HepG2 (cell line): ENCODE measurements around the gene PEPD. TPM values are rescaled to one million over a fixed set of nuclear protein-coding genes. Genes with fewer than 3 reads are reported as not detected.
A peak's percentile ranks its signal among the peaks of the same experiment; 100 is the strongest.

ENCODE experiments used
- BHLHE40 ChIP-seq: IDR thresholded peaks from 2 replicates; pipeline ENCODE4 v1.6.1; 2011; ENCODE audit warnings: low read length, improper control_type of control experiment
- BRD4 ChIP-seq: sonication (generic); formaldehyde crosslinking; IDR thresholded peaks from 2 replicates; pipeline ENCODE4 v1.4.0; 2020; ENCODE audit warnings: missing genetic modification reagents
- CAMTA2 ChIP-seq: sonication (generic); formaldehyde crosslinking; IDR thresholded peaks from 2 replicates; pipeline ENCODE4 v1.4.0; 2020; ENCODE audit warnings: mild to moderate bottlenecking, missing genetic modification reagents, borderline replicate concordance
- CEBPB ChIP-seq: IDR thresholded peaks from 2 replicates; pipeline ENCODE4 v1.6.1; 2011; ENCODE audit warnings: low read depth, low read length, improper control_type of control experiment, borderline replicate concordance
- HHEX ChIP-seq: IDR thresholded peaks from 2 replicates; pipeline ENCODE4 v1.6.1; 2016; ENCODE audit warnings: control low read depth
- IKZF1 ChIP-seq: fragments of 450-650 bp; IDR thresholded peaks from 2 replicates; pipeline ENCODE4 v1.7.1; 2016
- JUN ChIP-seq: sonication (generic); formaldehyde crosslinking; IDR thresholded peaks from 2 replicates; pipeline ENCODE4 v1.4.0; 2020; ENCODE audit warnings: mild to moderate bottlenecking, missing genetic modification reagents
- MZF1 ChIP-seq: sonication (generic); formaldehyde crosslinking; IDR thresholded peaks from 2 replicates; pipeline ENCODE4 v1.8.1; 2023; ENCODE audit warnings: mild to moderate bottlenecking, missing genetic modification reagents, borderline replicate concordance
- POGZ ChIP-seq: sonication (generic); formaldehyde crosslinking; IDR thresholded peaks from 2 replicates; pipeline ENCODE4 v1.4.0; 2020; ENCODE audit warnings: mild to moderate bottlenecking, missing genetic modification reagents
- RARG ChIP-seq: sonication (generic); formaldehyde crosslinking; IDR thresholded peaks from 2 replicates; pipeline ENCODE4 v1.4.0; 2020; ENCODE audit warnings: low read depth, mild to moderate bottlenecking, missing genetic modification reagents
- RNF2 ChIP-seq: fragments of 450-650 bp; conservative IDR thresholded peaks from 2 replicates; pipeline ENCODE4 v1.6.1; 2016; ENCODE audit warnings: low read depth
- SIN3A ChIP-seq: IDR thresholded peaks from 2 replicates; pipeline ENCODE4 v1.6.1; 2011; ENCODE audit warnings: low read depth, mild to moderate bottlenecking, control low read depth, low read length, borderline replicate concordance
- SUZ12 ChIP-seq: fragments of 150-350 bp; IDR thresholded peaks from 2 replicates; pipeline ENCODE4 v1.6.1; 2014; ENCODE audit warnings: low read depth, low read length
- ZMAT3 ChIP-seq: sonication (generic); formaldehyde crosslinking; conservative IDR thresholded peaks from 2 replicates; pipeline ENCODE4 v1.7.0; 2021; ENCODE audit warnings: missing genetic modification reagents
- ZNF121 ChIP-seq: sonication (generic); formaldehyde crosslinking; IDR thresholded peaks from 2 replicates; pipeline ENCODE4 v1.5.0; 2020; ENCODE audit warnings: mild to moderate bottlenecking, missing genetic modification reagents
- ZNF160 ChIP-seq: sonication (generic); formaldehyde crosslinking; IDR thresholded peaks from 2 replicates; pipeline ENCODE4 v1.8.0; 2022; ENCODE audit warnings: mild to moderate bottlenecking, inconsistent platforms, missing genetic modification reagents
- ZNF484 ChIP-seq: sonication (generic); formaldehyde crosslinking; IDR thresholded peaks from 2 replicates; pipeline ENCODE4 v1.5.1; 2020; ENCODE audit warnings: mild to moderate bottlenecking, low read depth, missing genetic modification reagents, borderline replicate concordance
- ZNF644 ChIP-seq: IDR thresholded peaks from 2 replicates; pipeline ENCODE4 v1.6.1; 2016; ENCODE audit warnings: low read depth
- ZNF782 ChIP-seq: sonication (generic); formaldehyde crosslinking; IDR thresholded peaks from 2 replicates; pipeline ENCODE4 v1.4.0; 2020; ENCODE audit warnings: missing genetic modification reagents, mild to moderate bottlenecking, borderline replicate concordance
- ZNF792 ChIP-seq: IDR thresholded peaks from 2 replicates; pipeline ENCODE4 v1.6.1; 2016
- polyA plus RNA-seq, 8 experiments: library from polyadenylated mRNA; depleted of rRNA in 3 of 8; stranded (reverse) in 7 of 8; unstranded in 1 of 8; fragments of >200 nt; fragmentation: Illumina TruSeq in 4 of 8; extraction: Trizol in 4 of 8; gene quantifications; 2 replicates each; pipeline versions ENCODE4 v1.2.1 to v1.2.3, GENCODE V29; 2011 to 2016; ENCODE audit warnings: low read depth in 4 of 8, missing spikeins in 1 of 8, mixed read lengths in 1 of 8; ENCODE audit not compliant: insufficient read depth in 1 of 8
- total RNA-seq, 5 experiments: library from RNA; depleted of rRNA; stranded (reverse); fragments of >200 nt; fragmentation: Illumina TruSeq; extraction: Trizol; gene quantifications; 2 replicates each; pipeline ENCODE4 v1.2.3, GENCODE V29; 2016; ENCODE audit warnings: low read depth in 1 of 5
- TF ChIP-seq, protein P1 (sequence below): IDR thresholded peaks from 2 replicates; pipeline ENCODE4 v1.6.1; 2016; ENCODE audit warnings: low read depth, control low read depth
- TF ChIP-seq, protein P2 (sequence below): sonication (generic); formaldehyde crosslinking; IDR thresholded peaks from 2 replicates; pipeline ENCODE4 v1.8.1; 2023; ENCODE audit warnings: mild to moderate bottlenecking, moderate library complexity, missing genetic modification reagents
- TF ChIP-seq, protein P3 (sequence below): sonication (generic); formaldehyde crosslinking; IDR thresholded peaks from 2 replicates; pipeline ENCODE4 v1.8.1; 2023; ENCODE audit warnings: mild to moderate bottlenecking, missing genetic modification reagents
- TF ChIP-seq, protein P4 (sequence below): sonication (generic); formaldehyde crosslinking; IDR thresholded peaks from 2 replicates; pipeline ENCODE4 v1.5.0; 2020; ENCODE audit warnings: missing genetic modification reagents, mild to moderate bottlenecking, borderline replicate concordance
- TF ChIP-seq, protein P5 (sequence below): sonication (generic); formaldehyde crosslinking; IDR thresholded peaks from 2 replicates; pipeline ENCODE4 v1.4.0; 2020; ENCODE audit warnings: missing genetic modification reagents, low read depth, mild to moderate bottlenecking, borderline replicate concordance

The PEPD gene
- total and polyA plus RNA-seq, 2 of the 13 experiments (the other 11 are each of a cell fraction or from before 2014, with no cell fraction given): 60.7 to 75.1 TPM

DNA sequence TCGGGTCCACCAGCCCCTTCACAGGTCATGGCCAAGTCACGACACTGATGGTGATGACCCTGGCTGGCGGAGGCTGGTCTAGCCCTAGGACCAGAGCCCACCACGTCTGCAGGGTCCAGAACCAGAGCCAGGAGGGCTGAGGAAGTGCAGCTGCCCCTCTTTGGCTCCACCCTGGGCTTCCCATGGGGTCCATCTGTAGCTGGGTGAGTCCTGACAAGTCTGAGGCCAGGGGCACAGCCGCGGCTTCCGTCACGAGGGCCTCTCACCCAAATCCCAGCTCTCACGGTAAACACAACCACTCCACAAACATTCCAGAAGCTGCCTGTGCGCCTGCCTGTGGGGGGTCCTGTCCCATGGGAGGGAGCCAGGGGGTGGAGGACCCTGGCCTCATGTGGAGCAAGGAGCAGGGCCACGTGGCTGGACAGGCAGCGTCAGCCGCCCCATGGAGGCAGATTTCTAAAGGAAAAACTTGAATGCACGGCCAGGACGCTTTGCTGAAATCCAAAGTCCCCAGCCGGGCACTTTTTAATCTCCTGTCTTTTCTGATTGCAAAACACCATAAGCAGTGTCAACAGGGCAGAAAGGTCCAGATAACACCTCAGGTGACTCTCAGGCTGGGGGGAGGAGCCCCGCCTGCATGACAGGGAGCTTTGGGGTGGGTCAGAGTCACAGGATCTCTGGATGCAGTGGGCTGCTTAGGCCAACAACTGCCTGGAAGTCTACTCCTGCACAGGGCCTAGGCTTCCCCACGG is 118.2 kb downstream of the PEPD start (continued):
- peak; percentile 95 for TF ChIP-seq CEBPB
- TF ChIP-seq IKZF1: no peak
- TF ChIP-seq ZNF792 (CRISPR knock-in tag): peak; percentile 97
- no peak for TF ChIP-seq RARG (CRISPR knock-in tag)
- TF ChIP-seq, protein P1, sequence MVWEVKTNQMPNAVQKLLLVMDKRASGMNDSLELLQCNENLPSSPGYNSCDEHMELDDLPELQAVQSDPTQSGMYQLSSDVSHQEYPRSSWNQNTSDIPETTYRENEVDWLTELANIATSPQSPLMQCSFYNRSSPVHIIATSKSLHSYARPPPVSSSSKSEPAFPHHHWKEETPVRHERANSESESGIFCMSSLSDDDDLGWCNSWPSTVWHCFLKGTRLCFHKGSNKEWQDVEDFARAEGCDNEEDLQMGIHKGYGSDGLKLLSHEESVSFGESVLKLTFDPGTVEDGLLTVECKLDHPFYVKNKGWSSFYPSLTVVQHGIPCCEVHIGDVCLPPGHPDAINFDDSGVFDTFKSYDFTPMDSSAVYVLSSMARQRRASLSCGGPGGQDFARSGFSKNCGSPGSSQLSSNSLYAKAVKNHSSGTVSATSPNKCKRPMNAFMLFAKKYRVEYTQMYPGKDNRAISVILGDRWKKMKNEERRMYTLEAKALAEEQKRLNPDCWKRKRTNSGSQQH (CRISPR knock-in tag): peak; percentile 65; the same call in 1 of the 2 replicates
- TF ChIP-seq BHLHE40: no peak; the same call in 1 of the 2 replicates
- TF ChIP-seq BRD4: no peak; the same call in 1 of the 2 replicates
- TF ChIP-seq, protein P2, sequence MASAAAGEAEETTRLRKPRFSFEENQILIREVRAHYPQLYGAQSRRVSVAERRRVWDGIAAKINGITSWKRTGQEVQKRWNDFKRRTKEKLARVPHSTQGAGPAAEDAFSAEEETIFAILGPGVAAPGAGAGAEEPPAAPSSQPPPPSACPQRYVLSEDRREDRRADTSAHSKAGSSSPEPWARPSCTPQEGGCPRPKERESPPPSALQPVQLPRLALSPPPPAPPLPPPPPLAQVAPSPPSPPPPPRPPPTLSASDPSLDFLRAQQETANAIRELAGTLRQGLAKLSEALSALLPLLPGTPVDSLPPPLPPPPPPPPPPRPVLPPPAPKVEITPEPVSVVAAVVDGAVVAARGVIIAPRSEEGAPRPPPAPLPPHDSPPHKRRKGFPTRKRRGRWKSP (CRISPR knock-in tag): peak; percentile 97
- TF ChIP-seq ZNF484 (CRISPR knock-in tag): peak; percentile 89; the same call in 1 of the 2 replicates
- TF ChIP-seq ZNF644: no peak
- TF ChIP-seq ZNF160 (CRISPR knock-in tag): peak; percentile 88
- TF ChIP-seq, protein P3, sequence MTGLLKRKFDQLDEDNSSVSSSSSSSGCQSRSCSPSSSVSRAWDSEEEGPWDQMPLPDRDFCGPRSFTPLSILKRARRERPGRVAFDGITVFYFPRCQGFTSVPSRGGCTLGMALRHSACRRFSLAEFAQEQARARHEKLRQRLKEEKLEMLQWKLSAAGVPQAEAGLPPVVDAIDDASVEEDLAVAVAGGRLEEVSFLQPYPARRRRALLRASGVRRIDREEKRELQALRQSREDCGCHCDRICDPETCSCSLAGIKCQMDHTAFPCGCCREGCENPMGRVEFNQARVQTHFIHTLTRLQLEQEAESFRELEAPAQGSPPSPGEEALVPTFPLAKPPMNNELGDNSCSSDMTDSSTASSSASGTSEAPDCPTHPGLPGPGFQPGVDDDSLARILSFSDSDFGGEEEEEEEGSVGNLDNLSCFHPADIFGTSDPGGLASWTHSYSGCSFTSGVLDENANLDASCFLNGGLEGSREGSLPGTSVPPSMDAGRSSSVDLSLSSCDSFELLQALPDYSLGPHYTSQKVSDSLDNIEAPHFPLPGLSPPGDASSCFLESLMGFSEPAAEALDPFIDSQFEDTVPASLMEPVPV: peak; percentile 98
- peak; percentile 73; the same call in 1 of the 2 replicates for TF ChIP-seq MZF1
- TF ChIP-seq CAMTA2 (CRISPR knock-in tag): peak; percentile 92; the same call in 1 of the 2 replicates
- no peak for TF ChIP-seq HHEX (CRISPR knock-in tag)
- TF ChIP-seq SIN3A: no peak
- TF ChIP-seq JUN: peak; percentile 90
- TF ChIP-seq ZMAT3 (CRISPR knock-in tag): peak; percentile 97
- peak; percentile 95 for TF ChIP-seq RNF2
- TF ChIP-seq ZNF782 (CRISPR knock-in tag): peak; percentile 90
- TF ChIP-seq, protein P4, sequence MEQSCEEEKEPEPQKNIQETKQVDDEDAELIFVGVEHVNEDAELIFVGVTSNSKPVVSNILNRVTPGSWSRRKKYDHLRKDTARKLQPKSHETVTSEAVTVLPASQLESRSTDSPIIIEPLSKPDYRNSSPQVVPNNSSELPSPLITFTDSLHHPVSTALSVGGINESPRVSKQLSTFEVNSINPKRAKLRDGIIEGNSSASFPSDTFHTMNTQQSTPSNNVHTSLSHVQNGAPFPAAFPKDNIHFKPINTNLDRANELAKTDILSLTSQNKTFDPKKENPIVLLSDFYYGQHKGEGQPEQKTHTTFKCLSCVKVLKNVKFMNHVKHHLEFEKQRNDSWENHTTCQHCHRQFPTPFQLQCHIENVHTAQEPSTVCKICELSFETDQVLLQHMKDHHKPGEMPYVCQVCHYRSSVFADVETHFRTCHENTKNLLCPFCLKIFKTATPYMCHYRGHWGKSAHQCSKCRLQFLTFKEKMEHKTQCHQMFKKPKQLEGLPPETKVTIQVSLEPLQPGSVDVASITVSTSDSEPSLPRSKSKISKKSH (CRISPR knock-in tag): peak; percentile 68; the same call in 1 of the 2 replicates
- TF ChIP-seq POGZ (CRISPR knock-in tag): peak; percentile 91
- no peak for TF ChIP-seq SUZ12
- TF ChIP-seq, protein P5, sequence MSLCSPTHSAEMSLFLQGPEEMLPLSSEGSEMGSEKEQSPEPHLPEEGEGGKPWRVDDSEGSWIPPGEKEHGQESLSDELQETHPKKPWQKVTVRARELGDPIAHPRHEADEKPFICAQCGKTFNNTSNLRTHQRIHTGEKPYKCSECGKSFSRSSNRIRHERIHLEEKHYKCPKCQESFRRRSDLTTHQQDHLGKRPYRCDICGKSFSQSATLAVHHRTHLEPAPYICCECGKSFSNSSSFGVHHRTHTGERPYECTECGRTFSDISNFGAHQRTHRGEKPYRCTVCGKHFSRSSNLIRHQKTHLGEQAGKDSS (CRISPR knock-in tag): peak; percentile 74; the same call in 1 of the 2 replicates
- TF ChIP-seq ZNF121 (CRISPR knock-in tag): peak; percentile 43
